Endothelial cell (in vitro differentiated cells): ENCODE results near the gene OR10W1. TPM values are rescaled to one million over a fixed set of nuclear protein-coding genes. Genes with fewer than 3 reads are reported as not detected.

Experiments
- DNase-seq: peaks from one replicate; pipeline ENCODE4 v3.0.0; 2021; ENCODE audit warnings: low spot score
- H3K27ac Mint-ChIP-seq: one replicate; pipeline ENCODE4 v1.8.0; 2021; ENCODE audit warnings: mixed read lengths, inconsistent platforms; ENCODE audit not compliant: unreplicated experiment
- H3K27me3 Mint-ChIP-seq: one replicate; pipeline ENCODE4 v1.8.0; 2021; ENCODE audit warnings: mild to moderate bottlenecking, moderate library complexity, mixed read lengths, inconsistent platforms; ENCODE audit not compliant: unreplicated experiment
- H3K36me3 Mint-ChIP-seq: one replicate; pipeline ENCODE4 v1.8.0; 2021; ENCODE audit warnings: mild to moderate bottlenecking, low read depth, mixed read lengths, inconsistent platforms; ENCODE audit not compliant: unreplicated experiment
- H3K4me1 Mint-ChIP-seq: one replicate; pipeline ENCODE4 v1.8.0; 2021; ENCODE audit warnings: mild to moderate bottlenecking, mixed read lengths, inconsistent platforms; ENCODE audit not compliant: unreplicated experiment
- H3K4me3 Mint-ChIP-seq: one replicate; pipeline ENCODE4 v1.8.0; 2021; ENCODE audit warnings: mild to moderate bottlenecking, mixed read lengths, inconsistent platforms; ENCODE audit not compliant: unreplicated experiment
- H3K9me3 Mint-ChIP-seq: one replicate; pipeline ENCODE4 v1.8.0; 2021; ENCODE audit warnings: mixed read lengths, inconsistent platforms; ENCODE audit not compliant: unreplicated experiment
- total RNA-seq: library from RNA; stranded (reverse); fragmentation: NEBNext Ultra II Directional; extraction: Animal tissue kit (Norgen Biotek cat#: 25700); gene quantifications from one replicate; pipeline ENCODE4 v1.2.1, GENCODE V29; 2021; ENCODE audit not compliant: unreplicated experiment
- TF ChIP-seq, protein P1 (sequence below): fragments of 200-600 bp; sonication (generic); IDR thresholded peaks from one replicate; pipeline ENCODE4 v1.5.0; 2021; ENCODE audit warnings: antibody characterized with exemption; ENCODE audit not compliant: unreplicated experiment

Gene OR10W1
- total RNA-seq, 1 donor from 2014 or later, result not detected

DNA sequence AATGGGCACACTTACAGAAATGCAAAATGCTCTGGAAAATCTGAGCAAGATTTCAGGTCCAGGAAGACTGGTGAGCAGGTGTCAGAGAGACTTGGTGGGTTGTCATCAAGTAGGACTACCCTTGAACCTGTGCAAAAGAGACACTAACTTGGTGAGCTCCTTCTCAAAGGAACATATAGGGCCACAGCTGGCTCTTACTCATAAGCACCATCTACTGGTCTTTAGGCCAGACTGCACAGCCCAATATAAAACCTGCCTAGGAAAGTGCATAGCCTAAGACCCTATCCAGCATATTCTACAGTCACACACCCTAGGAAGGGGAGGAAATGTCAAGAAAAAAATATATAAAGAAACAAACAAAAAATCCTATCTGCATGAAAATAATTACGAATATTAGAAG, 18.2 kb upstream of the OR10W1 start:
- peak; percentile 8 for DNase-seq
- Mint-ChIP-seq H3K27ac (no peak overlapping the region), H3K9me3 (no peaks in the 10 kb centered on the region), H3K36me3 (no peaks in the 10 kb centered on the region), H3K4me3 (no peak overlapping the region), H3K27me3 (no peaks in the 10 kb centered on the region), H3K4me1 (peaks cover 5% of the 10 kb centered on the region)
- TF ChIP-seq, protein P1, sequence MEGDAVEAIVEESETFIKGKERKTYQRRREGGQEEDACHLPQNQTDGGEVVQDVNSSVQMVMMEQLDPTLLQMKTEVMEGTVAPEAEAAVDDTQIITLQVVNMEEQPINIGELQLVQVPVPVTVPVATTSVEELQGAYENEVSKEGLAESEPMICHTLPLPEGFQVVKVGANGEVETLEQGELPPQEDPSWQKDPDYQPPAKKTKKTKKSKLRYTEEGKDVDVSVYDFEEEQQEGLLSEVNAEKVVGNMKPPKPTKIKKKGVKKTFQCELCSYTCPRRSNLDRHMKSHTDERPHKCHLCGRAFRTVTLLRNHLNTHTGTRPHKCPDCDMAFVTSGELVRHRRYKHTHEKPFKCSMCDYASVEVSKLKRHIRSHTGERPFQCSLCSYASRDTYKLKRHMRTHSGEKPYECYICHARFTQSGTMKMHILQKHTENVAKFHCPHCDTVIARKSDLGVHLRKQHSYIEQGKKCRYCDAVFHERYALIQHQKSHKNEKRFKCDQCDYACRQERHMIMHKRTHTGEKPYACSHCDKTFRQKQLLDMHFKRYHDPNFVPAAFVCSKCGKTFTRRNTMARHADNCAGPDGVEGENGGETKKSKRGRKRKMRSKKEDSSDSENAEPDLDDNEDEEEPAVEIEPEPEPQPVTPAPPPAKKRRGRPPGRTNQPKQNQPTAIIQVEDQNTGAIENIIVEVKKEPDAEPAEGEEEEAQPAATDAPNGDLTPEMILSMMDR, result no peak

DNA sequence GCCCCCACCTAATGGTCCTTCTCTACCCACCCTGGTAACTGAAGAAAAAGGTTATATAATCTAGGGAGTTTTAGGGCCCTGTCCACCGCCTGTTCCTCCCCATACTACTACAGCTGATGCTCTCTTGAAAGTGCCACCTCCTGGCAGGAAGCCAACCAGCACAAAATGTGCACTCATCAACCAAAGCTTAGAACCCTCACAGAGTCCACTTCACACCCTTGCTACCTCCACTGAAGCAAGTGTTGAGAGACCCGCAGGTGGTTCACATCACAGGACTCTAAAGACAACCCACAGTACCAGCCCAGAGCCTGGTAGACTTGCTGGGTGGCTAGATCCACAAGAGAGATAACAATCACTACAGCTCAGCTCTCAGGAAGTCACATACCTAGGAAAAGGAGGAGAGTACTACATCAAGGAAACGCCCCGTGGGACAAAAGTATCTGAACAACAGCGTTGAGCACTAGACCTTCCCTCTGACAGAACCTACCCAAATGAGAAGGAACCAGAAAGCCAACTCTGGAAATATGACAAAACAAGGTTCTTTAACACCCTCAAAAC, 17.5 kb upstream of the OR10W1 start:
- Mint-ChIP-seq H3K4me3 (no peak overlapping the region), H3K27ac (no peak overlapping the region), H3K4me1 (peaks cover 5% of the 10 kb centered on the region), H3K9me3 (no peaks in the 10 kb centered on the region), H3K36me3 (no peaks in the 10 kb centered on the region), H3K27me3 (no peaks in the 10 kb centered on the region)
- TF ChIP-seq, protein P1, result no peak
- DNase-seq, result no peak

DNA sequence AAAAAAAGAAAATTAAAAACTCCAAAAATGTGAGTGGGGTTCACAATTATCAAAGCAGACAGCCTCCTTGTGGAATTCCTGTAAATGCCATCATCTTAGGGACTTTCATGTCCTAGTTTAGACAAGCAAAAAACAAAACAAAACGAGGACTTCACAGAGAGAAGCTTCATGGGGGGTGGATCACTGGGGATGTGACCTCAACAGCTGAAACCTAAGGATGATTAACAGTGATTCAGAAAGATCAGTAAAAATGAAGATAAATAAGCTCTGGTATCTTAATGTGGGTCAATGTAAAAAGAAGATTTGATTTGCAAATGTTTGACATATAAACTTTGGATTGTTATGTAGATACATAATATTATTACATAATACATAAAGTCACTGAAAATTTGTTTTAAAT, 8.1 kb upstream of the OR10W1 start:
- Mint-ChIP-seq H3K9me3 (no peaks in the 10 kb centered on the region), H3K27me3 (peaks cover 1% of the 10 kb centered on the region), H3K4me1 (no peaks in the 10 kb centered on the region), H3K4me3 (no peak overlapping the region), H3K36me3 (no peaks in the 10 kb centered on the region), H3K27ac (no peak overlapping the region)
- TF ChIP-seq, protein P1, result no peak
- DNase-seq, result no peak

DNA sequence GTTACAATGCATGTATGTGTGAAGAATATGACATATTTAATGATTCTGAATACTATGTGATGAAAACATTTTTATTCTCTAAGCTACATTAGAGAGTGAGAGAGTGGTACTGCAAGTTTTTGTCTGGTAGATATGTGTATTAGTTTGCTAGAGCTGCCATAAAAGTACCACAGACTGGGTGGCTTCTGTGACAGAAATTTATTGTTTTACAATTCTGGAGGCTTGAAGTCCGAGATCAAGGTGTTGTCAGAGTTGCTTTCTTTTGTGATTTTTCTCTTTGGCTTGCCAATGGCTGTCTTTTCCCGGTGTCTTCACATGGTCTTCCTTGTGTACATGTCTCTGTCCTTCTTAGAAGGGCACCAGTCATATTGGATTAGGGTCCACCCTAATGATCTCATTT, 6.9 kb upstream of the OR10W1 start:
- no peak overlapping the region for H3K27ac Mint-ChIP-seq

DNA sequence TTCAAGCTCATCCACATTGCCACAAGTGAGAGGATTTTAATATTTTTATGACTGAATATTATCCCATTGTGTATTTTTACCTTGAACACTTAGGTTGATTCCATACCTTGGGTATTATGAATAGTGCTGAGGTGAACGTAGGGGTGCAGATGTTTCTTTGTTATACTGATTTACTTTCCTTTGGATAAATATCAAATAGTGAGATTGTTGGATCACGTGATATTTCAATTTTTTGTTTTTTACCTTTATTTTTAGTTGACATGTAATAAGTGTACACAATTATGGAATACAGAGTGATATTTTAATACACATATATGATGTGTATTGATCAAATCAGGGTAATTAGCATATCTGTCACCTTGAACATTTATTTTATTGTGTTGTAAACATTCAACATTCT, 8.1 kb downstream of the OR10W1 start:
- H3K36me3 Mint-ChIP-seq, result no peaks in the 10 kb centered on the region
- no peaks in the 10 kb centered on the region for H3K9me3 Mint-ChIP-seq
- H3K27me3 Mint-ChIP-seq, result no peaks in the 10 kb centered on the region
- DNase-seq, result no peak
- H3K4me1 Mint-ChIP-seq, result no peaks in the 10 kb centered on the region
- TF ChIP-seq, protein P1, result no peak
- H3K27ac Mint-ChIP-seq, result no peak overlapping the region
- H3K4me3 Mint-ChIP-seq, result no peak overlapping the region

More for the DNA sequence above, 6.9 kb upstream of the OR10W1 start:
- Mint-ChIP-seq H3K27me3 (peaks cover 1% of the 10 kb centered on the region), H3K9me3 (no peaks in the 10 kb centered on the region), H3K36me3 (no peaks in the 10 kb centered on the region), H3K4me3 (no peak overlapping the region), H3K4me1 (no peaks in the 10 kb centered on the region)
- TF ChIP-seq, protein P1, result no peak
- DNase-seq, result no peak
